Occipital lobe (tissue), 2 donors: Measurements from ENCODE around the gene MICAL2. TPM values are rescaled to one million over a fixed set of nuclear protein-coding genes. Genes with fewer than 3 reads are reported as not detected.

Experiments
- DNase-seq: peaks from one replicate; lab custom pipeline; 2025; lab: John Stamatoyannopoulos, UW
- total RNA-seq: library from RNA; depleted of rRNA; stranded (reverse); fragments of >200 nt; gene quantifications from one replicate; pipeline ENCODE4 v1.2.3, GENCODE V29; 2014

MICAL2 gene
- total RNA-seq, 1 donor from 2014 or later = 28.2 TPM

- DNase-seq = no peak
Measured at GRCh38 chr11:12076840-12077534, 33.4 kb upstream of the MICAL2 start.

GRCh38 chr11:12077535-12078280 is 32.7 kb upstream of the MICAL2 start:
- DNase-seq = no peak

GRCh38 chr11:12079726-12080556 is 30.4 kb upstream of the MICAL2 start:
- no peak for DNase-seq

GRCh38 chr11:12083380-12083779 is 27.0 kb upstream of the MICAL2 start:
- no peak for DNase-seq

- no peak for DNase-seq
Measured at GRCh38 chr11:12084256-12084655, 26.1 kb upstream of the MICAL2 start.

- DNase-seq = peak; percentile 36
Measured at GRCh38 chr11:12085371-12086251, 24.8 kb upstream of the MICAL2 start.

GRCh38 chr11:12086271-12087074 is 23.9 kb upstream of the MICAL2 start:
- no peak for DNase-seq

- no peak for DNase-seq
Measured at GRCh38 chr11:12087075-12088004, 23.1 kb upstream of the MICAL2 start.

- DNase-seq = no peak
Measured at GRCh38 chr11:12088047-12088481, 22.3 kb upstream of the MICAL2 start.

GRCh38 chr11:12088531-12088930 is 21.9 kb upstream of the MICAL2 start:
- no peak for DNase-seq

GRCh38 chr11:12089041-12089440 is 21.3 kb upstream of the MICAL2 start:
- DNase-seq = no peak

GRCh38 chr11:12089473-12089872 is 20.9 kb upstream of the MICAL2 start:
- DNase-seq = no peak

- DNase-seq = no peak
Measured at GRCh38 chr11:12090061-12090591, 20.3 kb upstream of the MICAL2 start.

- no peak for DNase-seq
Measured at GRCh38 chr11:12090761-12091258, 19.6 kb upstream of the MICAL2 start.

- no peak for DNase-seq
Measured at GRCh38 chr11:12091956-12092558, 18.3 kb upstream of the MICAL2 start.

- DNase-seq = peak; percentile 25
Measured at GRCh38 chr11:12092714-12093113, 17.7 kb upstream of the MICAL2 start.

GRCh38 chr11:12094872-12095800 is 15.3 kb upstream of the MICAL2 start:
- no peak for DNase-seq
